Stimulated activated naive CD4-positive, alpha-beta T cell (primary cell): ENCODE data around the gene MAP2K7.

Experiments used
- DNase-seq, 6 experiments: peaks; one replicate each; lab custom pipeline; 2025; lab: John Stamatoyannopoulos, UW

MAP2K7 gene

DNA sequence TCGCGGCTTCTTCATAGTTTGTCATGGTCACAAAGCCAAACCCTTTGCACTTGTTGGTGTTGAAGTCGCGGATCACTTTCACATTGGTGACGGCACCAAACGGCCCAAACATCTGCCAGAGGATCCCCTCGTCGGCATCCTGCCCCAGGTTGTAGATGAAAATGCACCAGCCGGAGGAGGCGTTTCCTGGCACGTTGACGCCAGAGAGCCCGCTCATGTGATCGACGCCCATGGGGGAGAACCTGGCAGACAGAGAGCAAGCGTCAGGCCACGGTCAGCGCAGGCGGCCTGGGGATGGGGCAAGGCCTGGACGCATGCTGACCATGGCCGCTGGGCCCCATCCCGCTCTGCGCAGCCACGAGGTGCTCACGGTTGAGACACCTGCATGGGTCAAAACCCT is 59.9 kb downstream of the MAP2K7 start:
- no peak for DNase-seq
